ENCODE data around the gene SZT2. TPM values are rescaled to one million over a fixed set of nuclear protein-coding genes. Genes with fewer than 3 reads are reported as not detected.
A peak's percentile ranks its signal among the peaks of the same experiment; 100 is the strongest.
"Not testable (repeated sequence)": the region's sequence is repeated elsewhere in the genome, so short reads cannot be mapped to it uniquely, and the experiment has no call there.

The SZT2 gene
- total and polyA plus RNA-seq, 2 experiments from 2014 or later, result 14.8 to 18.8 TPM

- TF ChIP-seq EZH2phosphoT487 (IDR thresholded peaks at IDR 0.05; ENCODE audit: low read depth, severe bottlenecking, unreplicated experiment), result no peak
- no peak for TF ChIP-seq CTCF (IDR thresholded peaks at IDR 0.05; ENCODE audit: poor library complexity)
- no peak for TF ChIP-seq EZH2 (IDR thresholded peaks at IDR 0.05; ENCODE audit: borderline replicate concordance)
- WGBS (ENCODE audit: low lambda C conversion rate, missing lambda C conversion rate), result 89% methylated on average over 7 of the region's 7 CpGs
- H3K4me3 ChIP-seq, result no peak overlapping the region
These were observed 105.5 kb downstream of the SZT2 start for GRCh38 chr1:43495204-43495603.

DNA sequence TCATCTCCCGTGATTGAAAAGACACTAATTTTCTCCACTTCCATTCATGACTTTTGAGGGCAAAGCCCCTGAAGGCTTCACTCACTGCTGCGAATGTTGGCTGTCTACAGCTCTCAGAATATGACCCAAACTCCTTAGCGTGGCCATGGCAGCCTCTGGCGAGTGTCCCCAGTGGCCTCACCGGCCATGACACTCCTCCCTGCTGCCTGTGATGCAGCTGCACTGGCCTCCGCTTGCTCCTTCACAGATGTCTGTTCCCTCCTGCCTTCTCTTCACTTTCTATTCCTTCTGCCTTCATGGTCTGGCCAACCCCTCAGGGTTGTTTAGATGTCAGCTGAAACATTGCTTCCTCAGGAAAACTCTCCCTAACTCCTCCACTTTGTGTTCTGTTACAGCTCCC lies 110.2 kb downstream of the SZT2 start:
- Histone ChIP-seq H3K36me3 (replicated peaks; ENCODE audit: insufficient read depth, low read depth) (no peaks in the 10 kb centered on the region), H3K9me2 (replicated peaks; ENCODE audit: insufficient read depth) (no peaks in the 10 kb centered on the region), H3K4me2 (no peak overlapping the region), H3K4me3 (no peak overlapping the region), H4K20me1 (ENCODE audit: insufficient read depth, poor library complexity, severe bottlenecking) (no peaks in the 10 kb centered on the region), H3K27me3 (no peaks in the 10 kb centered on the region), H3K79me2 (no peaks in the 10 kb centered on the region), H3K4me1 (ENCODE audit: insufficient read depth) (no peaks in the 10 kb centered on the region), H3K9me3 (ENCODE audit: low read depth) (no peaks in the 10 kb centered on the region), H2AFZ (no peak overlapping the region), H3K27ac (no peak overlapping the region)
- no peak for TF ChIP-seq EZH2 (IDR thresholded peaks at IDR 0.05; ENCODE audit: borderline replicate concordance)
- no peak for TF ChIP-seq CTCF (IDR thresholded peaks at IDR 0.05; ENCODE audit: poor library complexity)
- no peak for TF ChIP-seq EZH2phosphoT487 (IDR thresholded peaks at IDR 0.05; ENCODE audit: low read depth, severe bottlenecking, unreplicated experiment)
- no peak for DNase-seq (ENCODE audit: low spot score)
- 75% methylated on average over 6 of the region's 6 CpGs for WGBS (ENCODE audit: low lambda C conversion rate, missing lambda C conversion rate)

More at GRCh38 chr1:43495204-43495603, 105.5 kb downstream of the SZT2 start:
- H3K9me3 ChIP-seq (ENCODE audit: low read depth), result no peaks in the 10 kb centered on the region
- no peaks in the 10 kb centered on the region for H3K9me2 ChIP-seq (replicated peaks; ENCODE audit: insufficient read depth)
- no peaks in the 10 kb centered on the region for H4K20me1 ChIP-seq (ENCODE audit: insufficient read depth, poor library complexity, severe bottlenecking)
- H3K27ac ChIP-seq, result no peak overlapping the region
- peaks cover 6% of the 10 kb centered on the region for H3K4me1 ChIP-seq (ENCODE audit: insufficient read depth)
- H3K27me3 ChIP-seq, result no peaks in the 10 kb centered on the region
- H2AFZ ChIP-seq, result no peak overlapping the region
- H3K4me2 ChIP-seq, result no peak overlapping the region
- no peaks in the 10 kb centered on the region for H3K36me3 ChIP-seq (replicated peaks; ENCODE audit: insufficient read depth, low read depth)
- no peaks in the 10 kb centered on the region for H3K79me2 ChIP-seq
- no peak for DNase-seq (ENCODE audit: low spot score)

DNA sequence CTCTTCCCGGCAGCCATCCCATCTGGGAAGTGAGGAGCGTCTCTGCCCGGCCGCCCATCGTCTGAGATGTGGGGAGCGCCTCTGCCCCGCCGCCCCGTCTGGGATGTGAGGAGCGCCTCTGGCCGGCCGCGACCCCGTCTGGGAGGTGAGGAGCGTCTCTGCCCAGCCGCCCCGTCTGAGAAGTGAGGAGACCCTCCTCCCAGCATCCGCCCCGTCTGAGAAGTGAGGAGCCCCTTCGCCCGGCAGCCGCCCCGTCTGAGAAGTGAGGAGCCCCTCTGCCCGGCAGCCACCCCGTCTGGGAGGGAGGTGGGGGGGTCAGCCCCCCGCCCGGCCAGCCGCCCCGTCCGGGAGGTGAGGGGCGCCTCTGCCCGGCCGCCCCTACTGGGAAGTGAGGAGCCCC lies 112.1 kb downstream of the SZT2 start:
- H3K4me2 ChIP-seq; H3K79me2 ChIP-seq; H3K27me3 ChIP-seq; H2AFZ ChIP-seq; DNase-seq (ENCODE audit: low spot score); H3K4me1 ChIP-seq (ENCODE audit: insufficient read depth); H4K20me1 ChIP-seq (ENCODE audit: insufficient read depth, poor library complexity, severe bottlenecking); H3K27ac ChIP-seq; H3K9me2 ChIP-seq (replicated peaks; ENCODE audit: insufficient read depth); H3K9me3 ChIP-seq (ENCODE audit: low read depth); H3K36me3 ChIP-seq (replicated peaks; ENCODE audit: insufficient read depth, low read depth); H3K4me3 ChIP-seq: not testable (repeated sequence)
- WGBS (ENCODE audit: low lambda C conversion rate, missing lambda C conversion rate), result 100% methylated on average over 4 of the region's 33 CpGs

DNA sequence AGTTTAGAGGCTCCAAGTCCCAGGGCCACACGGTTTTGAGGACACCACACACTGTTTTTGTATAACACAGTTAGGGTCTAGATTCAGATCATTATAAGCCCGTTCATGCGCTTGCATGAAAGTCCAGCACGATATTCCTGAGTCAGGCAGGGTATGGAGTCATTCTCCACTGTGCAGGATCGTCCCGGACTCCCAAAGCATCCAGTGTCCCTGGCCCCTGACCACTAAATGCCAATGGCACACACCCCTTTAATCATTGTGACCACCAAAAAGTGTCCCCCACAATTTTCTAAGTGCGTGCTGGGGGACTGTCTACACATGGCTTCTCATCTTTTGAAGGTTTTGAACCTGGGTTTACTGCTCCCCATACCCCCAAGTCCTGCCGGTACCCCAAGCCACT lies 113.8 kb downstream of the SZT2 start:
- Histone ChIP-seq H3K79me2 (no peaks in the 10 kb centered on the region), H3K4me3 (no peak overlapping the region), H3K27me3 (no peaks in the 10 kb centered on the region), H3K36me3 (replicated peaks; ENCODE audit: insufficient read depth, low read depth) (no peaks in the 10 kb centered on the region), H4K20me1 (ENCODE audit: insufficient read depth, poor library complexity, severe bottlenecking) (no peaks in the 10 kb centered on the region), H3K4me2 (no peak overlapping the region), H2AFZ (no peak overlapping the region), H3K9me2 (replicated peaks; ENCODE audit: insufficient read depth) (no peaks in the 10 kb centered on the region), H3K9me3 (ENCODE audit: low read depth) (no peaks in the 10 kb centered on the region), H3K27ac (no peak overlapping the region), H3K4me1 (ENCODE audit: insufficient read depth) (no peaks in the 10 kb centered on the region)
- no peak for DNase-seq (ENCODE audit: low spot score)
- TF ChIP-seq CTCF (IDR thresholded peaks at IDR 0.05; ENCODE audit: poor library complexity) (no peak), EZH2 (IDR thresholded peaks at IDR 0.05; ENCODE audit: borderline replicate concordance) (no peak), EZH2phosphoT487 (IDR thresholded peaks at IDR 0.05; ENCODE audit: low read depth, severe bottlenecking, unreplicated experiment) (no peak)
- WGBS (ENCODE audit: low lambda C conversion rate, missing lambda C conversion rate), result 89% methylated on average over 8 of the region's 8 CpGs

Small RNA genes lying within 50 kb of the gene (microRNA-seq; reads per million reads assigned to microRNA genes)
- 5.8 reads per million, percentile 13 among the genes with 10 or more reads in this experiment for gene MIR6734
- 4.5 reads per million, percentile 5 among the genes with 10 or more reads in this experiment for gene MIR6735

Small RNA genes lying within 50 kb of the gene (small RNA-seq; reads per million reads assigned to genes)
- not detected for gene MIR6735

Other genes with a start within 250 kb of the SZT2 start
- 49.4 and 65.1 TPM in 2 replicates for gene EBNA1BP2, start 217.6 kb upstream of the SZT2 start, total RNA-seq
- gene EBNA1BP2, start 217.6 kb upstream of the SZT2 start, polyA plus RNA-seq, result 73.7 and 92.1 TPM in 2 replicates
- 0.10 and 2.2 TPM in 2 replicates for gene CFAP57, start 217.6 kb upstream of the SZT2 start, total RNA-seq
- gene CFAP57, start 217.6 kb upstream of the SZT2 start, polyA plus RNA-seq, result 0.46 and 0.75 TPM in 2 replicates
- 28.7 and 29.8 TPM in 2 replicates for gene TMEM125, start 119.9 kb upstream of the SZT2 start, total RNA-seq
- gene TMEM125, start 119.9 kb upstream of the SZT2 start, polyA plus RNA-seq, result 43.1 and 50.3 TPM in 2 replicates
- gene C1orf210, start 104.3 kb upstream of the SZT2 start, total RNA-seq, result 32.3 and 43.9 TPM in 2 replicates
- 30.5 and 47.4 TPM in 2 replicates for gene C1orf210, start 104.3 kb upstream of the SZT2 start, polyA plus RNA-seq
- gene TIE1, start 88.9 kb upstream of the SZT2 start, total RNA-seq, result 1.2 and 1.8 TPM in 2 replicates
- gene TIE1, start 88.9 kb upstream of the SZT2 start, polyA plus RNA-seq, result 0.33 and 1.8 TPM in 2 replicates
- gene MPL, start 52.1 kb upstream of the SZT2 start, total RNA-seq, result not detected in 2 replicates
- 0.16 and 0.54 TPM in 2 replicates for gene MPL, start 52.1 kb upstream of the SZT2 start, polyA plus RNA-seq
- 12.2 and 13.6 TPM in 2 replicates for gene CDC20, start 30.9 kb upstream of the SZT2 start, total RNA-seq
- gene CDC20, start 30.9 kb upstream of the SZT2 start, polyA plus RNA-seq, result 19.7 and 21.5 TPM in 2 replicates
- gene ELOVL1, start 21.9 kb upstream of the SZT2 start, total RNA-seq, result 90.8 and 92.4 TPM in 2 replicates
- 175 and 185 TPM in 2 replicates for gene ELOVL1, start 21.9 kb upstream of the SZT2 start, polyA plus RNA-seq
- gene MED8, start 99 bp upstream of the SZT2 start, total RNA-seq, result 58.6 and 60.6 TPM in 2 replicates
- 68.3 and 70.4 TPM in 2 replicates for gene MED8, start 99 bp upstream of the SZT2 start, polyA plus RNA-seq
- gene HYI, start 64.0 kb downstream of the SZT2 start, total RNA-seq, result 25.9 and 37.5 TPM in 2 replicates
- 30.7 and 31.4 TPM in 2 replicates for gene HYI, start 64.0 kb downstream of the SZT2 start, polyA plus RNA-seq
- 75.7 and 115 TPM in 2 replicates for gene PTPRF, start 141.0 kb downstream of the SZT2 start, total RNA-seq
- gene PTPRF, start 141.0 kb downstream of the SZT2 start, polyA plus RNA-seq, result 84.6 and 96.0 TPM in 2 replicates